ENCODE data around the gene PRKCE.

PRKCE gene

GRCh38 chr2:46136953-46137352, 485.5 kb downstream of the PRKCE start:
- no peak for DNase-seq

GRCh38 chr2:46142546-46143428, 491.3 kb downstream of the PRKCE start:
- DNase-seq = no peak

DNA sequence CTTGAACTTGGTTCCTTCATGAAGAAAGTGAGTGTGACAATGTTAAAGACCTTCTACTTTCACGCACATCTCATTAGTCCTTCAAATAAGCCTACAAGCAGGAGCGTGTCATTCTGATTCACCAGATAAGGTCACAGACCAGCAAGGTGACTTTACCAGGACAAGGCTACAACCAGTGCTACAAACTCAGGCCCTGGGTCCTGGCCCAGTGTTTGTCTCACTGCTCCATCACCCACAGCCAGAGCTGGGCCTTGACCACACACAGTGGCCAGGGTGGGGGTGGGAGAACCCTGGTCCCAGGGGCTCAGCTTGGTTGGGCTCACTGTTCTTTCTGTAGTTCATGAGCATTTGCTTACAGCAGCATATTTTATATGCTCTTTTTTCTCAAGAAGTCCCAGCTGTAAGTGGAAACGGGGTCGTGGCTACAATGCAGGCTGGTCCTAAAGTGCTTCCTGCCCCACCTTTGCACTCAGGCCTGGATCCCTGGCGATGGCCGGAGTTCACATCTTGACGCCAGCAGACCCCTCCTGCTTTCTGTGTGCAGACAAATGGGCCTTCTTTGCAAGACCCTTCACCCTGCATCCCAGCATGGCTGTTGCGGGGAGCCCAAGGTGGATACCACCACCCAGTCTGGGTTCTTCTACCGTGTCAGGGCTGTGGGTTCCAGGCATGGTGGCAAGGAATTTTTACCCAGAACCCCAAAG, 492.1 kb downstream of the PRKCE start:
- no peak for DNase-seq

DNA sequence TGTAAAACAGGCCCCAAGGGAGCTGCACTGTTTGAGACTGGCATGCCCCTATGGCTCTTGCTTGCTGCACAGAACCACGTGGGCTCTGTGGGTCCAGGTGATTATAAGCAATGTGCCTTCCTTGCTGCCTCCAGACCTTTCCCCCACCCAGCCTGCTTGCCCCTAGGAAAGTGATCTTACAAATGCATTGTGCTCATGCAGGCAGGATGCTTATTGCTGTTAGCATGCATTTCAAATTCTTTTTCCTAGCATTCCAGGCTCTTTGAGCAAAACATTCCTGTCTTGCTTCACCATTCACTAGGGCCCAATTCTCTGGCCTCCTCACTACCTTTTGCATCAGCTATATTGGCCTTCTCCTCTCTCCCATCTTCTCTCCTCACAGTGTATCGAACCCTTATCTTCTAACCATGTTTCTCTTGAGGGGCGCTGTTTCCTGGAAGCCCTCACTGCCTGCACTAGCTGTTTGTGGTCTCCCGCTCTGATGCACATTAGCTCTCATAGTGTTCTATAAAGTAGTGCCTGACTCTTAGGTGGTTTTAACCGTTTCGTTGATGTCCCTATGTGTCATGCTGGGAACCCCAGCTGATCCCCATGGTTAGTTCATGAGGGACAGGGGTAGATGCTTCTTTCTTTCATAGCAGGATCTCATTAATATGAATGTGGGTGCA, 492.8 kb downstream of the PRKCE start:
- DNase-seq = no peak

GRCh38 chr2:46145017-46145416, 493.5 kb downstream of the PRKCE start:
- DNase-seq = no peak

GRCh38 chr2:46145840-46146239, 494.4 kb downstream of the PRKCE start:
- no peak for DNase-seq

DNA sequence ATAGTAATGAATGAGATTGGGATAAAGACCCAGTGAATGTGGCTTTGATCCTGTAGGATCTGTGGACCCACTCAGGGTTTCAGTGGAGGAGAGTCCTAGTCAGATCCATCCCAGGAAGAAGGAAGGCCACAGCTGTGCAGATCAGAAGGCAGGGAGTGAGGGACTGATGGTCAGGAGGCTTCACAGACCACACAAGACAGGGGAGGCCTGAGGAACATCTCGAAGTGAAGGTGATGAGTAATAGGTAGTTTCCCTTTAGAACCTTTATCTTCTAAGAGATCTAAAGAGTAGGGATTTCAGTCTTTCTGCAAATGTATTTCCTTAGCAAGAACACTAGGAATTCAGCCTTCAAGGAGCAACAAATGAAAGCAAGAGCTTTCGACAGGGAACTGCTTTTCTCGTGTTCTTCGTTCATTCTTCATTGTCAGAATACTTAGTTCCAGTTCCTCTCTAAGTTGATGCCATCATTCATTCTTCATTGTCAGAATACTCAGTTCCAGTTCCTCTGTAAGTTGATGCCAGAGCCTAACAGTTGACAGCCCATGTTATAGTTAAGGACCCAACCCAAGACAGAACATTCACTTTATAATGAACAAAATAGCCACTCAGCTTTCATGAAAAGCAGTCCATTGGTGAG, 495.5 kb downstream of the PRKCE start:
- DNase-seq = no peak

- no peak for DNase-seq
Measured at GRCh38 chr2:46147626-46148368, 496.3 kb downstream of the PRKCE start.

- no peak for DNase-seq
Measured at GRCh38 chr2:46148369-46148736, 496.9 kb downstream of the PRKCE start.

GRCh38 chr2:46150445-46150955, 499.0 kb downstream of the PRKCE start:
- DNase-seq = no peak

- no peak for DNase-seq
Measured at GRCh38 chr2:46151577-46151976, 500.1 kb downstream of the PRKCE start.

DNA sequence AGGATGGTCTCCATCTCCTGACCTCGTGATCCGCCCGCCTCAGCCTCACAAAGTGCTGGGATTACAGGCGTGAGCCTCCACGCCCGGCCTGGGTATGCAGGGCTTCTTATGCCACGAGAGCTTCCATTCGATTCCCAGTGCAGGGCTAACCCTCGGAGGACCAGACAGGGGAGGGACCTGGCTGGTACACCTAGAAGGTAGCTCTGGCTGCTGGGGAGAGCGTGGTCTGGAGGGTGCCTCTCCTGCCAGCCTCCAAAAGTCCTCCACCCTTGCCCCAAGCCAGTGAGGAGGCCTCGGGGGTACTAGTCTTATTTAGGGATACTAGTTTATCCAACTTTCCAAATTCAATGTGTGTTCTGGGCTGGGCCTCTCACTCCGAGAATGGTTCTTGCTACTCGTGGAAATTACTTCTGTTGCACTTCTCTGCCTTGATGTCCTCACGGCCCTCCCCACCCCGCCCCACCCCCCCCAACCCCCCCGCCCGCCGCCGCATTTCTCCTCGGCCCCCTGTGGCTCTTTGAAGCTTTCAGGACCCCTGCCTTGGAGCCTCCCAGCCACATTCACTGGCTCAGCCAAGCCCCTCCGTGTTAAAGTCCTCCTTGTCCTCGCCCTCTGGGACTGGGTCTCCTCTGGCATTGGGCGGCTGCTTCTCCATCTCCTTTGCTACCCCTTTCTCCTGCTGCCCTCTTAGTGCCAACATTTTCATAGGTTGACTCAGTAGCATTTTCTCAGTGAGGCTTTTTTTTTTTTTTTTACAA, 502.7 kb downstream of the PRKCE start:
- no peak for DNase-seq

DNA sequence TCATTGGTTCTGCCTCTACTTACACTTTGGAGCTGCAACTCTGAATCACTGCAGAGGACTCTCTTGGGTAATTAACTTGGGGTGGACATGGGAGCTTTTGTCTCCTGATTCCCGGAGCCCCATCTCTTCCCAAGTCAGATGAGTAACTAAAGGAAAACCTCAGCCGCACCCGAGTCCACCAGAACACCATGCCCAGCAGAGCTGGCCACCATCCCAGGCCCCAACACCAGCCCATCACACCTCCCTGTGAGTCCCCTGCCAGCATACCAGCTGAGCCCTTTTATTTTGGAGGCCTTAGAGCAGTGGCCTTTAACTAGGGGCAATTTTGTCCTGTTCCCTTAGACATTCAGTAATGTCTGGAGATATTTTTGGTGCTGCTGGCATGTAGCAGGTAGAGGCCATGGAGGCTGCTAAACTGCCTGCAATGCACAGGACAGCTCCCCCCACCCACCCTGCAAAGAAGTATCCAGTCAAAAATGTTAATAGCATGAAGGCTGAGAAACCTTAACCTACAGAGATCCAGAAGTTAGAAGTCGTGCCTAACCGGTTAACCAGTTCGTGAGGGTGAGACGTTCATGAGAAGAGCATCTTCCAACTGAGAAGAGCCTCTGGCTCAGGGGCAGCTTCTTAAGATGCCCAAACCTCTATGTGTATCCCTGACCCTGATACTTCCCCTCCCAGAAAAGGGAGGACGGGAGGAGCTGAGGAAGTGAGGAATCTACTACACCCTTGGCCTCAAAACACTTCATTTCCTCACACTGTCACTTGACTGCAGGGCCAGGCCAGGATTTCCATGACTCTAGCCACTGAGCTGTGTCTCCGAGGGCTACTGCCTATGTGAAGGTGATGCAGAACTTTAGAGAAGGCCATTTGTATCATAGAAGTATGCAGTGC, 505.8 kb downstream of the PRKCE start:
- DNase-seq = no peak

- no peak for DNase-seq
Measured at GRCh38 chr2:46157966-46158310, 506.5 kb downstream of the PRKCE start.

DNA sequence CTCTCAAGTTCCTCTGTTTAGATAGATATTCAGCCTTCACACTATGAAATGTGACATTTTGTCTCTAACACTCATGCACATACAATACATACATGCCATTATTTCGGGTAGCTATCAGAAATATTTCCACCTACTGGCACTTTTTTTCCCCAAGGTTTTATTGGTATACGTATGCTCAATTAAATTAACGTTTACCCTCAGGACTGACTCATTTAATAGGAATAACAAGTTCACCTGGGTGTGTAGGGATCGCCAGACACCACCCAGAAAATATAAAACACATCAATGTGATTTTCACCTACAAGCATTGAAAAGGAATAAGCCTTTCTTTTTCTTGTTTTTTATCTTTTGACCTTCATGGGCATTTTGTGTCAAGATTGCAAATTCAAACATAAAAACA, 507.2 kb downstream of the PRKCE start:
- no peak for DNase-seq

DNA sequence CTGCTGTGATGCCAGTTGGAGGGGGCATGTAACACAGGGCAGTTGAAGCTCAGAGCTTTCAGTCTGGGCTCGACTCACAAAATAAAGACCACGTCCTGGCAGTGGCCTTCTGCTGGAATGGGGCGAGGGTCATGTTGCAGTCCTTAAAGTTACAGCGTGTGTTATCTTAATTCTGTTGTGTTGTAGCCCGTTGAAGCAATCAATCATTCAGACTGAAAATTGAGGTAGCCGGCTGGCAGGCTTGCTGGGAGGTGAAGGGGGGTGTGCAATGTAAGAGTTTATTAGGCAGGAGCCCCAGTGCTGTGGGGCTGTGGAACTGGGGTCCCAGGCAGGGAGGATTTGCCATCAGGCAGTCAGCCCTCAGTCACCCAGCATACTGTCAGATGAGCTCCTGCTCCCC, 508.9 kb downstream of the PRKCE start:
- DNase-seq = no peak

- no peak for DNase-seq
Measured at GRCh38 chr2:46161315-46161714, 509.8 kb downstream of the PRKCE start.

DNA sequence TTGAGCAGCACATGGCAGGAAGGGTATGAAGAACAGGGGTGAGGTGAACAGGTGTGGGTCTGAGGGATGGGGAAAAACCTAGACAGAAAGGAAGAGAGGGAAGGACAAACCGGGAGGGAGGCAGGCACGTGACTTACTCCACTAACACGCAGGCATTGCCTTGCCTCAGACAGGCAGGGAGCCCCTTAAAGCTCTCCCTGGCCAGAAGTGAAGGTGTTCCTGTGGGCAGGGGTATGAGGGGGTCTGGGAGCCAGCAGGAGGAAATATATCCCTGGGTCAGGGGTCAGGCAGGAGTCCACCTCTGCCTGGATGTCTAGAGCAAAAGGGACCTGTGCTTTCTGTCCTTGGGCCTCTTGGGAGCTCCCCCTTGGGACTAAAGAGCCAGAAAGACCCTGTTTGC, 510.4 kb downstream of the PRKCE start:
- DNase-seq = no peak

DNA sequence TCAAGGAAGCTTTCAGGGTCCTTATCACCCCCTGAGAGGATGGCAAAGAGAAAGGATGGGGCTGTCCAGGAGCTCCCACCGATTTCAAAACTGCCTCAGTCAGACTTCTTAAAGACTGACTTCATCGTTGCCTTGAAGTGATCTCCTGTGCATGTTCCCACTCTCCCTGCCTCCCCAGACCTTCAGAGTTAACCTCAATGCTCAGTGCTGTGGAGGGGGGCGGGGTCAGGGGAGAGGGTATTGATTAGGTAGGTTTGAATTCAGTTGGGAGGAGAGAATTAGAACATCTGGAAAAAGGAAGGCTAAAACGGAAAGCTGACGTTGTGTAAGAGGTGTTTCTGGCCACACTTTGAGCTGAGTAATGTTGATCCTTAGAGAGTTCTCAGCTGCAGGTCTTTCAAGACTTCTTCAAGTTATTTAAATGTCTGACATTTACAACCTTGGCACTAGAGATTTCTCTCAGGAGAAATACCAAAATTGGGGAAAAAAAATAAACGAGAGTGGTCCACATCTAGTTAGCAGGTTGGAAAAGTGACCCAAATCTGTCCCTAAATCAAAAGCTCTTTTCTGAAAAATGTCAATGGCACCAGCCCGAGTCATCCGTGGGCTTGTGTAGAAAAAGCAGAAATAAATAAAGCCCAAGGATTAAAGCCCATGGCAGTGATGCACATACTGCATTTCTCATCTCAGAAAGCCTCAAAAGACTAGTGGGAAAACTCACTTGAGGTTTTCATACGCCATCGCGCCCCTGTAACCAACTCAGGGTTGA, 511.0 kb downstream of the PRKCE start:
- no peak for DNase-seq

DNA sequence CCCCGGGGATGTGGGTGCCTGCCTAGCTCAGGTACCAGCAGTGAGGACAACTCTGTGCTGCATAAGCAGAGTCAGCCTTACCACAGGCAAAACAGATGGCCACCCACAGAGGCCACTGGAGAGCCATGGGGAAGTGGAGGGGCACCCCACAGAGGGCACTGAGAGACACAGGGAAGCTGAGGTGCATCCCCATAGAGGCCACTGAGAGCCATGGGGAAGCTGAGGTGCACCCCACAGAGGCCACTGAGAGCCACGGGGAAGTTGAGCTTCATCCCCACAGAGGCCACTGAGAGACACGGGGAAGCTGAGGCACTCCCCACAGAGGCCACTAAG, 511.6 kb downstream of the PRKCE start:
- no peak for DNase-seq
